NOMO-1 treated with DMSO at 0.1 percent for 48 hours (cell line): ENCODE data around the gene ARHGAP27.
"Not testable (repeated sequence)": the region's sequence is repeated elsewhere in the genome, so short reads cannot be mapped to it uniquely, and the experiment has no call there.

Source experiments
- DNase-seq: peaks from one replicate; lab custom pipeline; 2025; ENCODE audit not compliant: unreplicated experiment; lab: John Stamatoyannopoulos, UW

ARHGAP27 gene

GRCh38 chr17:45364531-45365390, 67.9 kb downstream of the ARHGAP27 start:
- no peak for DNase-seq

DNA sequence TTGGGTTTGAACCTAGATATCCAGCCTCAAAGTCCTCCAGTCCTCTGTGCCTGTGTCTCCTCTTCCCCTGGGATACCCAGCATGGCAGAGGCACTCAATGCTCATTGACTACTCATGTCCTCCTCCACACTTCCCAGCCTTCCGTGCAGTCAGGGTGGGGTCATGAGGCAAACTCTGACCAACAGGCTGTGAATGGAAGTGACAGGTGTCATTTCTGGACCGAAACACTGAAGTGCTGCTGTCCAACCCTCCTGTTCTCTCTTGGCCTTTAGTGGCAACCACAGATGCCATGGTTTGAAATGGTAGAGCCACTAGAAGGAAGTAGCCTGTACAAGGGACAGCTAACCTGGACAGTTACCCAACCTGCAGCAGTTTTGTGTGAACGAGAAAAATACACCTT, 69.2 kb downstream of the ARHGAP27 start:
- no peak for DNase-seq

GRCh38 chr17:45361976-45362375, 70.7 kb downstream of the ARHGAP27 start:
- no peak for DNase-seq

DNA sequence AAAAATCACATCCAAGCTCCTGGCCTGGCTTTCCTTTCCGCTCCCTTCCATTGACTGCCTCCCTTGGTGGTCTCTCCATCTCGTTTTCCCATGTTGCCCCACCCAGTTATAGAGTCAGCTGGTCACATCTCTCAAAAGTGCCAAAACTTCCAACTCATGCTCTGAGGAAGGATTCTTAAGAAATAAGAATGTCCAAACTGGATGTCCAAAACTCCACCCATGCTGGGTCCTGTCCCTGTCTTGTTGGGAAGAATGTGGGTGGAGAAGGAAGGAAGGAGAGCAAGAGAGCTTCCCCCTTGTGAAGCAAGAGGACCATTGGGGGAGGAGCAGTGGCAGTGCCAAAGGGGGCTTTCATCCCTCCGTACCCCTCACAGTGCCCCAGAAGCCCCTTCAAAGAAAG, 71.2 kb downstream of the ARHGAP27 start:
- DNase-seq = no peak

DNA sequence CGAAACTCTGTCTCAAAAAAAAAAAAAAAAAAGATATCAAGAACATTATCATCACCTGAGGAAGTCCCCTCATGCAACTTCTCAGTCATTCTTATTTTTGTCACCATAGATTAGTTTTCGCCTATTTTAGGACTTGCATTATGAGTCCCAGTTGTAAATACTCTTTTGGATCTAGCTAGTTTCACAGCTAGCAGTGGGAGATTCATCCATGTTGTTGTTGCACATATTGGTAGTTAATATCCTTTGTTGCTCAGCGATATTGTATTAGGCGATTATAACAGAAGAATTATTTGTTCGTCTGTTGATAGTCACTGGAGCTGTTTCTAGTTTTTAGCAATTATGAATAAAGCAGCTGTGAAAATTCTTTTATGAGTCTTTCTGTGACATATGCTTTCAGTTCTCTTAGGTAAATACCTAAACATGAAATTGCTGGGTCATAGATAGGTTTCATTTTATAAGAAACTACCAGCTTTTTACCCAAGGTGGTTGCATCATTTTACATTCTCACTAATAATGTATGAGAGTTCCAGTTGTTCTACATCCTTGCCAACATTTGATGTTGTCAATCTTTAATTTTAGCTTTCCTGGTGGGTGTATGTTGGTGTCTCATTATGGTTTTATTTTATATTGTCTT, 75.2 kb downstream of the ARHGAP27 start:
- DNase-seq = no peak

GRCh38 chr17:45355087-45355486, 77.6 kb downstream of the ARHGAP27 start:
- DNase-seq = no peak

DNA sequence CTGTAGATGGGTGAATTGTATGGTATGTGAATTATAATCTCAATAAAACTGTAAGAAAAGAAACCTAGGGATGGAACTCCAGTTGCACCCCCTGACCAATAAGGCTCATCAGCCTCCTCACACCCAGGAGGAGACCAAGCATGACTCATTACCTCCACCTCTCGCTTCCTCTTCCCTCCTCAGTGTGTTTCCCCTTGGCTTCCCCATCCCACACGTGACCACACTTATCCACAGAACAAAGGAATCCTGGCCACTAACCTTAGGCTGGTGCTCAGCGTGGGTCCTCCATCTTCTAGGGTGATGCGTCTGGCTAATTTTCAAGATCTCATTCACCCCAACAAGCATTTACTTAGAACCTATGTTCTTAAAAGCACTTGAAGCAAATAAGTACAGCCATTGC, 79.6 kb downstream of the ARHGAP27 start:
- DNase-seq = peak; percentile 72

DNA sequence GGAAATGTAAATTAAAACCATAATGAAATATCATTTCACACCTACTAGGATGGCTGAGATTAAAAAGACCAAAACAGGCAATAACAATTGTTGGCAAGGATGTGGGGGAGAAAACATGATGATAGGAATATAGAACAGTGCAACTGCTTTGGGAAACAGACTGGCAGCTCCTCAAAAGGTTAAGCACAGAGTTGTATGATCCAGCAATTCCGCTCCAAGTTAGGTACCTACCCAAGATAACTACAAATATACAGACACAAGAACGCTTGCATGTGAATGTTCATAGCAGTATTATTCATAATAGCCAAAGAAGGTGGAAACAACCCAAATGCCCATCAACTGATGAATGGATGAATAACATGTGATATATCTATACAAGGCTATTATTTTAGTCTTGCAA, 80.8 kb downstream of the ARHGAP27 start:
- no peak for DNase-seq

DNA sequence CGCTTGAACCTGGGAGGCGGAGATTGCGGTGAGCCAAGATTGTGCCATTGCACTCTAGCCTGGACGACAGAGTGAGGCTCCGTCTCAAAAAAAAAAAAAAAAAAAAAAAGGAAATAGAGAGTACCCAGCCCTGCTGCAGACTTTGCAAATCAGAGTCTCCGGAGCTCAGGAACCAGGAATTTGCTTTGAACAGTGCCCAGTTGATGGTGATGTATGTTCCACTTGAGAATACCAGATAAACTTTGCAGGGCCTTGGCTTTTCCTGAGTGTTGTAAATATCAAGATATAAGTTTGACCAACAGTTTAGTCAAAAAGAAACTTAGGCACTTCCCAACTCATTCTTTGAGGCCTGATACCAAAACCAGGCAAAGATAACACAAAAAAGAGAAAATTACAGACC, 85.2 kb downstream of the ARHGAP27 start:
- DNase-seq = peak; percentile 26

GRCh38 chr17:45346216-45347015, 86.3 kb downstream of the ARHGAP27 start:
- no peak for DNase-seq

GRCh38 chr17:45345554-45346215, 87.0 kb downstream of the ARHGAP27 start:
- peak; percentile 96 for DNase-seq

DNA sequence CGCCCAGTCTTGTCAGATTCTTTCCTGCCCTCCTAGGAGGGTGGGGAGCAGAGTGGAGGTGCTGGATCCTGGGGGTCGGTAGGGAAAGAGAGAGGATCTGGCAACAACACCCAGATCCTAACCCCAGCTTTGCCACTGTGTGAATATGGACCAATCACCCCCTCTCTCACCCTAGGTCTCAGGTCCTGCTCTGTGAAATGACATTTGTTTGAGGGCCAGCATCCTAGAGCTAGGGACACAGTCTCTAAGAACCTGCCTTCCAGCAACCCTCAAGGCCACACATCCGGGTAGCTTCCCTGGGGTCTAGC, 87.5 kb downstream of the ARHGAP27 start:
- no peak for DNase-seq

GRCh38 chr17:45343967-45344664, 88.6 kb downstream of the ARHGAP27 start:
- DNase-seq = not testable (repeated sequence)
